Heart right ventricle (tissue), 16 donors: ENCODE results near the gene KCTD5. TPM values are rescaled to one million over a fixed set of nuclear protein-coding genes. Genes with fewer than 3 reads are reported as not detected.
A peak's percentile ranks its signal among the peaks of the same experiment; 100 is the strongest.
"Not testable (repeated sequence)": the region's sequence is repeated elsewhere in the genome, so short reads cannot be mapped to it uniquely, and the experiment has no call there.

Experiments
- ATAC-seq, 8 donors: fragments of 200-7000 bp; cut with Tn5 transposase; one replicate each; pipeline ENCODE4 v1.9.1; 2020; ENCODE audit warnings: mild to moderate bottlenecking in 8 of 8, moderate library complexity in 8 of 8, moderate number of reproducible peaks in 1 of 8
- DNase-seq, 2 donors: peaks; one replicate each; pipeline ENCODE4 v3.0.0-alpha.2; 2020
- H3K27ac ChIP-seq, 10 donors: fragments of 200-600 bp; sonication (generic) in 2 of 10; one replicate each; pipeline versions ENCODE4 v1.5.0 to v1.8.0; 2020 to 2022; ENCODE audit warnings: mild to moderate bottlenecking in 3 of 10
- H3K27me3 ChIP-seq, 7 donors: fragments of 200-600 bp; one replicate each; pipeline ENCODE4 v1.8.0; 2021 to 2022; ENCODE audit warnings: mild to moderate bottlenecking in 2 of 7
- H3K36me3 ChIP-seq, 9 donors: fragments of 200-600 bp; sonication (generic) in 1 of 9; one replicate each; pipeline versions ENCODE4 v1.5.0 to v1.8.0; 2020 to 2022; ENCODE audit warnings: mild to moderate bottlenecking in 2 of 9
- H3K4me1 ChIP-seq, 9 donors: fragments of 200-600 bp; sonication (generic) in 1 of 9; one replicate each; pipeline versions ENCODE4 v1.5.0 to v1.8.0; 2020 to 2022; ENCODE audit warnings: mild to moderate bottlenecking in 4 of 9
- H3K4me3 ChIP-seq, 10 donors: fragments of 200-600 bp; sonication (generic) in 2 of 10; one replicate each; pipeline versions ENCODE4 v1.5.0 to v1.8.0; 2020 to 2022; ENCODE audit warnings: mild to moderate bottlenecking in 7 of 10, moderate library complexity in 2 of 10
- H3K9me3 ChIP-seq, 11 donors: fragments of 200-600 bp in 10 of 11; sonication (generic) in 2 of 11; one replicate each; pipeline versions ENCODE4 v1.5.0 to v1.8.0; 2013 to 2022; ENCODE audit warnings: mild to moderate bottlenecking in 2 of 11, control low read depth in 1 of 11, moderate library complexity in 1 of 11
- CTCF ChIP-seq, 9 donors: fragments of 200-600 bp; sonication (generic) in 2 of 9; IDR thresholded peaks; one replicate each; pipeline versions ENCODE4 v1.5.0 to v1.8.0; 2021 to 2022; ENCODE audit warnings: antibody characterized with exemption in 9 of 9, mild to moderate bottlenecking in 5 of 9, moderate library complexity in 1 of 9
- WGBS, 2 donors: extraction: QIAGEN DNeasy Blood & Tissue Kit; methylation state at CpG; one replicate each; pipeline ENCODE4 v1.1.7; 2013; ENCODE audit warnings: inconsistent platforms in 1 of 2; 5-methylcytosine and 5-hydroxymethylcytosine counted together
- intact Hi-C, 10 donors: fragments of 100-400 bp; cut with DNase I; formaldehyde crosslinking; loops; one replicate each; pipeline versions ENCODE4 v1.11.1 to v1.14.2; 2022
- polyA plus RNA-seq, 2 donors: library from polyadenylated mRNA; stranded (reverse); fragments of 200-250 nt; gene quantifications; one replicate each; pipeline ENCODE4 v1.2.3, GENCODE V29; 2013
- total RNA-seq, 10 donors: library from RNA; stranded (reverse); fragmentation: NEBNext Ultra II Directional in 3 of 10; extraction: Animal tissue kit (Norgen Biotek cat#: 25700) in 3 of 10; gene quantifications; one replicate each; pipeline versions ENCODE4 v1.2.1 to v1.2.4, GENCODE V29; 2021 to 2023
- donor health status: Arrhythmogenic right ventricular cardiomyopathy.
- donor health status: ischemic (EF 13 %, LVEDD 7.1; RV severe dilation, severe dysfunction).
- donor health status: healthy with polysubstance abuse.
- donor health status: DM: no; HTN: yes; CAD: no.
- donor health status: DM: no; HTN: no; CAD: no.
- donor health status: ischemic (EF 25% LVEDD 6.9; RV normal size, moderate dysfunction).
- donor health status: ischemic (EF 25% LVEDD 5.7; RV mildly dilated, moderate dysfunction).
- donor health status: healthy.
- donor health status: DM: yes; HTN: yes; CAD: no.
- donor health status: Ischemic cardiomyopathy.
- donor health status: ischemic (EF 35%, LVEDD 5.7; RV mildly dilated, moderate dysfunction).
- donor health status: nonischemic (EF 11% LVEDD 7.7; RV severe dilation, severe dysfunction).
- donor health status: DM: yes; HTN: yes; CAD: no.
- donor health status: PGD.
- donor health status: ischemic (EF 29% LVEDD 5.4; RV normal size, mild dysfunction).
- donor health status: nonischemic (EF 23%, LVEDD 6.1; RV moderate dilation, normal function).

KCTD5 gene
- total and polyA plus RNA-seq, 12 donors, result 8.5 to 22.4 (median 11.6) TPM

DNA sequence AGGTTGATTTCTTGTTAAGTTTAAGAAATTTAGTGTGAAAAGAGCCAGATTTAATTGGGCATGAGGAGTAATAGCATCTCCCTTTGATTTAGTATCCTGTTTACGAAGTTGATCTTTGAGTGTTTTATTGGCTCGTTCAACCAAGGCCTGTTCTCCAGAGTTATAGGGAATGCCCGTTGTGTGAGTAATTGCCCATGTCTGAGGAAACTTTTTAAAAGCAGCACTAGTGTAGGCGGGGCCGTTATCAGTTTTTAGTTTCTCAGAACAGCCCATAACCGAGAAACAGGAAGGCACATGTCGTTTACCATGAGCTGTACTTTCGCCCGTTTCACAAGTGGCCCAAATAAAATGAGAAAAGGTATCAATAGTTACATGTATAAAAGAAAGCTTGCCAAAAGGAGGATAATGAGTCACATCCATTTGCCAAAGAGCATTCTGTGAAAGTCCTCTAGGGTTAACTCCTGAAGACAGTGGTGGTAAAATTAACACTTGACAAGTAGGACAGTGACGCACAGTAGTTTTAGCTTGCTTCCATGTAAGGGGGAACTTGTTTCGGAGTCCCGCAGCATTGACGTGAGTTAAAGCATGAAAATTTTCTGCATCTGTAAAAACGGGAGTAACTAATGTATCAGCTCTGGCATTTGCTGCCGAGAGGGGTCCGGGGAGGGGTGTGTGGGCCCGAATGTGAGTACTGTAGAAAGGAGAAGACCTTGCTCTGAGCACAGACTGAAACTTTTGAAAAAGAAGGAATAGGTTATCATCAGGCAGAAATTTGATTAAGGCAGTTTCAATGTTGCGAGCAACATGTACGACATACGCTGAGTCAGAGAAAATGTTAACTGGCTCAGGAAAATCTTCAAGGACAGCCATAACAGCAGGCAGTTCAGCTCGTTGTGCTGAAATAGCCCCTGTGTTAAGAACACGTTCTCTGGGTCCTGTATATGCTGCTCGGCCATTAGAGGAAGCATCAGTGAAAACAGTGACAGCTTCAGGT is 18.5 kb upstream of the KCTD5 start:
- intact Hi-C loops, result no loop called here
- Histone ChIP-seq H3K9me3 (no peaks in the 10 kb centered on the region), H3K4me3 (no peak overlapping the region), H3K27me3 (no peaks in the 10 kb centered on the region), H3K27ac (peak overlapping the region in 2 of 10 donors; percentile 40 to 58), H3K4me1 (peaks cover 0 to 10% (median 0%) of the 10 kb centered on the region in 9 donors), H3K36me3 (peaks cover 0 to 67% (median 8%) of the 10 kb centered on the region in 9 donors)
- 71 to 72% methylated on average over 23 of the region's 23 CpGs for WGBS, 2 donors
- DNase-seq (no peak), ATAC-seq (peak in 1 of 8 donors; percentile 66)
- TF ChIP-seq CTCF (IDR thresholded peaks at IDR 0.05), result no peak

DNA sequence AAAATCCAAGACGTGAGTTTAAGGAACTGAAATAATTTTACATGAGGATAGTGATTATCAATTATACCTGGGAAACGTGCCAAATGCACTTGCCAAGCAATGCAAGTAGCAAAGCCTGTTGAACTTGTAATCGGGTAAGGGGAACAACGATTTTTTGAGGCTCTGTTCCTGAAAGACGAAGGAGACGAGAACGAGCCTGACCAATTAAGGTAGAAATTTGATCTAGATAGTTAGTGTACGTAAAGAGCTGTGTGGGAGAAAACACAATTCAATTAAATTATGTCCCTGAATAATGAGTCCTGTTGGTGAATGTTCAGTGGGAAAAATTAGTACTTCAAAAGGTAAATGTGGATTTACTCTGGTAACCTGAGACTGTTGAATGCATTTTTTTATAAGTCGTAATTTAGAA is 17.7 kb upstream of the KCTD5 start:
- H3K27ac ChIP-seq, result no peak overlapping the region
- ATAC-seq (no peak), DNase-seq (no peak)
- no peak for TF ChIP-seq CTCF (IDR thresholded peaks at IDR 0.05)
- no peak overlapping the region for H3K4me3 ChIP-seq
- 55 to 57% methylated on average over 9 of the region's 9 CpGs for WGBS, 2 donors
- H3K4me1 ChIP-seq, result peaks cover 0 to 13% (median 3%) of the 10 kb centered on the region in 9 donors
- no peaks in the 10 kb centered on the region for H3K9me3 ChIP-seq
- no peaks in the 10 kb centered on the region for H3K27me3 ChIP-seq
- intact Hi-C loops, result no loop called here
- peaks cover 0 to 74% (median 8%) of the 10 kb centered on the region in 9 donors for H3K36me3 ChIP-seq

DNA sequence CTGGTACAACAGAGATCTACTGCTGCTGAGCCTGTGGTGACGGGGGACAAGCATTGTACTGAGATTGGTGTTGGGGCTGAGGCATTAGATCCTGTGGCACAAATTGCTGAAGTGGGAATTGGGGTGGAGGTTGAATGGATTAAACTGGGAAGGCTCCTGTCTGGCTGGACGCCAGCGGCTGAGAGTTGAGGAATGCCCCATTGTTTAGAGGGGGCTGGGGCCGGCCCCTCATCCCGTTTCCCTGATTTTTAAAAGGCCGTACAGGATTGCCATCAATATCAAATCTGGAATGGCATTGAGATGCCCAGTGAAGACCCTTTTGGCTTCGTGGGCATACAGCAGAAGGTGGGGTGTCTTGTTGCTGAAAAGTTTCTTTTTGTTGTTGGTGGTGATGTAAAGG is 15.7 kb upstream of the KCTD5 start:
- ATAC-seq, H3K4me3 ChIP-seq, DNase-seq, H3K9me3 ChIP-seq, intact Hi-C loops, H3K27ac ChIP-seq, H3K27me3 ChIP-seq: not testable (repeated sequence)
- WGBS, 2 donors, result 75 to 82% methylated on average over 7 of the region's 7 CpGs
- peaks cover 0 to 80% (median 8%) of the 10 kb centered on the region in 9 donors for H3K36me3 ChIP-seq
- peaks cover 0 to 25% (median 19%) of the 10 kb centered on the region in 9 donors for H3K4me1 ChIP-seq

- peak overlapping the region in 3 of 10 donors; percentile 39 to 60 (median 47) for H3K27ac ChIP-seq
Observed at GRCh38 chr16:2669587-2669986, 12.7 kb upstream of the KCTD5 start.

GRCh38 chr16:2670017-2670416 is 12.3 kb upstream of the KCTD5 start:
- ATAC-seq, H3K27me3 ChIP-seq, intact Hi-C loops, H3K9me3 ChIP-seq: not testable (repeated sequence)
- H3K4me3 ChIP-seq, result peak overlapping the region in 2 of 10 donors; percentile 17 to 31
- TF ChIP-seq CTCF (IDR thresholded peaks at IDR 0.05), result peak; percentile 35 to 75 (median 65)
- WGBS, 2 donors, result 10 to 11% methylated on average over 15 of the region's 15 CpGs
- peaks cover 0 to 51% (median 8%) of the 10 kb centered on the region in 9 donors for H3K36me3 ChIP-seq
- peaks cover 6 to 40% (median 33%) of the 10 kb centered on the region in 9 donors for H3K4me1 ChIP-seq
- peak; percentile 67 to 71 for DNase-seq
- peak overlapping the region in 3 of 10 donors; percentile 39 to 60 (median 47) for H3K27ac ChIP-seq

More at GRCh38 chr16:2669587-2669986, 12.7 kb upstream of the KCTD5 start:
- Histone ChIP-seq H3K4me3 (peak overlapping the region in 2 of 10 donors; percentile 17 to 31), H3K4me1 (peaks cover 6 to 40% (median 33%) of the 10 kb centered on the region in 9 donors), H3K36me3 (peaks cover 0 to 55% (median 8%) of the 10 kb centered on the region in 9 donors)
- WGBS, 2 donors, result 73 to 74% methylated on average over 9 to 10 of the region's 10 CpGs
- H3K9me3 ChIP-seq, H3K27me3 ChIP-seq, DNase-seq, intact Hi-C loops, ATAC-seq: not testable (repeated sequence)
